ENCODE results near the gene CA6.
"Not testable (repeated sequence)": the region's sequence is repeated elsewhere in the genome, so short reads cannot be mapped to it uniquely, and the experiment has no call there.

The CA6 gene

GRCh38 chr1:8945568-8945967 lies at the start of gene CA6:
Gene CA6, plus strand, starts transcription at chr1:8945868. Its CDS starts 19 bp downstream, at chr1:8945887.
- DNase-seq = no peak

DNA sequence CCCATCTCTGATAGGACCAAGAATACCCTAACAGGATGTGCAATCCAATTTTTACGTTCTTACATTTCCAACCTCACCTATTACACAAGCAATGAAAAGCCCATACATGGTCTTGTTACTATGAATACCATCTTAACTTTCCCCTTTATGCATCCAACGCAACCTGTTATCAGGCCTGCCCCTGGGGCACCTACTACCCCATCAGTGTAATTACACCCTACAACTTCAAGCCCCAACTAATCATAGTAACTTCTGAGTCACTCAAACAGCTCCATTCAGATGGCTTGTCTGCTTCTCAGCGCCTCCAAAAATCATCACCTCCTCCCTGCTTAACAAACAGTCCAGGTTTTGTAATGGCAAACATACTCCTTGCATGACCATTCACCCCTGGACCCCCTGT lies 48.9 kb upstream of the CA6 start:
- not testable (repeated sequence) for DNase-seq

DNA sequence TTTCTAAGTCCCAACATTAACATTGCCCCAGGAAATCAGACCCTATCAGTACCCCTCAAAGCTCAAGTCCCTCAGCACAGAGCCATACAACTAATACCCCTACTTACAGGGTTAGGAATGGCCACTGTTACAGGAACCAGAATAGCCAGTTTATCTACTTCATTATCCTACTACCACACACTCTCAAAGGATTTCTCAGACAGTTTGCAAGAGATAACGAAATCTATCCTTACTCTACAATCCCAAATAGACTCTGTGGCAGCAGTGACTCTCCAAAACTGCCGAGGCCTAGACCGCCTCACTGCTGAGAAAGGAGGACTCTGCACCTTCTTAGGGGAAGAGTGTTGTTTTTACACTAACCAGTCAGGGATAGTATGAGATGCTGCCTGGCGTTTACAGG lies 48.2 kb upstream of the CA6 start:
- DNase-seq = not testable (repeated sequence)

GRCh38 chr1:8898418-8898817 lies 47.2 kb upstream of the CA6 start:
- not testable (repeated sequence) for DNase-seq

GRCh38 chr1:8899046-8899445 lies 46.6 kb upstream of the CA6 start:
- no peak for DNase-seq

GRCh38 chr1:8900684-8901083 lies 45.0 kb upstream of the CA6 start:
- DNase-seq = not testable (repeated sequence)

DNA sequence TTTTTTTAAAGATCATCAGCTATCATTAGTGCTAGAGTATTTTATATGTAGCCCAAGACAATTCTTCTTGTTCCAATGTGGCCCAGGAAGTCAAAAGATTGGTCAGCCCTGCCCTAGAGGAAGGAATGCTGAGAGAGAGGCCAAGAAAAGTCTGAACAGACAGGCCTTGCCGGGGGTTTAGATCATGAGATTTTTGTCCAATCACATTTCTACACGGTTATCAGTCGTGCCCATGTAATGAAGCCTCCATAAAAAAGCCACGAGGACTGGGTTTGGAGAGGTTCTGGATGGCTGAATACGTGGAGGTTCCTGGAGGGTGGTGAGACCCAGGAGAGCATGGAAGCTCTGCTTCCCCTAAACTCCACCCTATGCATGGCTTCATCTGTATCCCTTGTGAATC lies 42.9 kb upstream of the CA6 start:
- DNase-seq = no peak

DNA sequence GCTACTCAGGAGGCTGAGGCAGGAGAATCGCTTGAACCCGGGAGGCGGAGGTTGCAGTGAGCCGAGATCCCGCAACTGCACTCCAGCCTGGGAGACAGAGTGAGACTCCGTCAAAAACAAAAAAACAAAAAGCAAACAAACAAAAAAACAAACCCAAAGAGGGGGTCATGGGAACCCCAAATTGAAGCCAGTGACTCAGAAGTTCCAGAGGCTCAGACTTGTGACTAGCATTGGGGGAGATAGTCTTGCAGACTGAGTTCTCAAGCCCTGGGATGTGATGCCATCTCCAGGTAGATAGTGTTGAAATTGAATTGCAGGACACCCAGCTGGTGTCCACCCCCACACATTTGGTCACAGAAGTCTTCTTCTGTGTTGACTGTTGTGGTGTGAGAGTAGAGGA lies 42.3 kb upstream of the CA6 start:
- DNase-seq = no peak

- no peak for DNase-seq
These were observed 41.6 kb upstream of the CA6 start for GRCh38 chr1:8903908-8904650.

DNA sequence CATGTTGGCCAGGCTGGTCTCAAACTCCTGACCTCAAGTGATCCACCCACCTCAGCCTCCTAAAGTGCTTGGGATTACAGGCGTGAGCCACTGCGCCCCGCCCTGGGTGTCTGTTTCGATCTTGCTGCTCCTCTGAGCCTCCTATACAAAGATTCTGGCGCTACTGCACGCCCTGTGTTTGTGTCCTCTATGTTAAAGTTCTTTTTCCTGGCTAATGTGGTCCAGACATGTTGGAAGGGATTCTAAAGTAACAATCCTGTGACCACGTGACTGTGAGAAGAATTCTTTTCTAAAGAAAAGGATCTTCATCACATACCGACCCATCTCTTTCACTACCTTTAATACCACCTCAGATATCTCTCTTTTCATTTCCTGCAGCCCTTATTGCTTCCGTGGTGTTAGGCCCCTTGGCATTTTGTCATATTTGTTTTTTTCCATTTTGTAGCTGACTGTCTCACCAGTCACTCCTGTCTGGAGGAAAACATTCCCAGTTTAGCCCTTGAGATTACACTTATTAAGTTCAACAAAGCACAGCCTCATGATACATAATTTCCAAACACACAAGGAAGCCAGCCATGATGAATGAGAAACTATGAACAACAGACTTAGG lies 40.0 kb upstream of the CA6 start:
- no peak for DNase-seq

- no peak for DNase-seq
These were observed 37.1 kb upstream of the CA6 start for GRCh38 chr1:8908388-8909151.

GRCh38 chr1:8910331-8910730 lies 35.3 kb upstream of the CA6 start:
- no peak for DNase-seq

DNA sequence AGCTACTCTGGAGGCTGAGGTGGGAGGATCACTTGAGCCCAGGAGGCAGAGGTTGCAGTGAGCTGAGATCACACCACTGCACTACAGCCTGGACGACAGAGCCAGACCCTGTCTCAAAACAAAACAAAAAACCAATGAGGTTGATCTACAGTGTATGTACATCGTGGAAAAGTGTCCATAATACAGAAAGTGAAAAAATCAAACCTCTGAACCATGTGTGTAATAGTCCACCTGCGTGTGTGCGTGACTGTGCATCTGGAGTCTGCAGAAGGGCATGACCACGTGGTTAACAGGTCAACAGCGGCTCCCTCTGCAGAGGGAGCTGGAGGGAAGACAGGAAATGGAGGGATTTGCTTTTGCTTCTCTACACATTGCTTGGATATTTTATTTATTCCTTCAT lies 34.8 kb upstream of the CA6 start:
- no peak for DNase-seq

DNA sequence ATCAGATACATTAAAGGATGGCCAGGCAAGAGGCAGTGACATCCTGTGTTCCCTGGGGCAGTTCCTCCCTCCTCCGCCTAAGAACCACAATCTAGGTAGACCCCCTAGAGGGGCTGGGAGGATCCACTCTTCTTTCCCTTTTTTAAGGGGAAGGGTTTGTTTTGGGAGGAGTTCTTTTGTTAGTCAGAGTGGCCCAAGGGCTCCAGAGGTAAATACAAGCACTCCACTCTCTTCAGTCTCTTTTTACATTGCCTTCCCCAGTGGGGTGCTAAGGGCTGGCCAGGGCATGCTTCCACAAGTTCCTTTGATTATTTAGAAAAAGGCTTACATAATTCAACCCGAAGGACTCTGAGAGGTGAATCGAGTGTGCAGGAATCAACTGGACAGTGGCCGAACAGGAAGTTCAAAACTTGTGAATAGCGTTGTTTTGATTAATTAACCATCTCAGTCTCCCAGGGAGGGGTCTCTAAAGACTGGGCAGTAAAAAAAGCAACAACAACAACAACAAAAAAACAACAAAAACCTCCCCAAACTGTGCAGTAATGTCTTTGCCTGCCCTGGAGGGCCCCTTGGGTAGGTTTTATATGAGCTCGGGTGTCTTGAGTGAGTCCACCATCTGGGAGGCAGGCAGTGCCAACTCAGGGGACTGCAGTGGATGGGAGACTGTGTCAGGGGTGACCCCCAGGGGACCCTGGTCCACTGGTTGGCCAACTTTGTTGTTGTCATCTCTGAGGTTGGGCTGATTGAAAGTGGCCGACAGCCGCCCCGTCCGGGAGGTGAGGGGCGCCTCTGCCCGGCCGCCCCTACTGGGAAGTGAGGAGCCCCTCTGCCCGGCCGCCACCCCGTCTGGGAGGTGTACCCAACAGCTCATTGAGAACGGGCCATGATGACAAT lies 34.0 kb upstream of the CA6 start:
- no peak for DNase-seq

DNA sequence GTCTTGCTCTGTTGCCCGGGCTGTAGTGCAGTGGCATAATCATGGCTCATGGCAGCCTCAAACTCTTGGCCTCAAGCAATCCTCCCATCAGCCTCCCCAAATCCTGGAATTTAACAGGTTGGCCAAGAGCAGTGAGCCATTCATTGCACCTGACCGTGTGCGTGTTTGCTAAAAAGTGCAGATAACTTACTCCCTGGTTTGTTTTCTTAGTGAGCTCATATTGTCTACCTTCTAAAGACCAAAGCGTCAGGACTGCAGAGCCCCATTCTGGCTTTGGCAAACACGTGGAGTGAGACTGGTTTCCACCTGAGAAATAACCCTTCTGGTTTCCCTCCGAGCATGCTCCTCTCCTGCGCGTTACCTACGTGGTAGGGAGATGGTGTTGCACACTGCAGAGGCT lies 32.2 kb upstream of the CA6 start:
- DNase-seq = no peak

DNA sequence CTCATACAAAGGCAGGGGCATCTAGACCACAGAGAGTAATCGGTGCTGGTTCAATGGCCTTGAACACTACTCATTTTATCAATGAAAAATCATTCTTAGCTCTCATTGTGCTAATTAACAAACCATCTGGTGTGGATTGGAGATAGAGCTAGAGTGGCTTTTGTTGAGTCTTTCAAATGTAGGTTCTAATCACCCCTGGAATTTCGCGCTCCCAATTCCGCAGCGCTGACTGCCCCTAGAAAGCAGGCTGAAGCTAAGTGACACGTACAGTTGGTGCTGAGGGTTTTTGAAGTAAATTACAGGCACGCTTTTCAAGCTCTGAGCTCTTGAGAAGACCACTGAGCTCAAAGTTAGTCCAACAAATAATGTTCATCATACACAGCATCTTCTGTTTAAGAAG lies 31.2 kb upstream of the CA6 start:
- DNase-seq = no peak

- DNase-seq = no peak
These were observed 30.2 kb upstream of the CA6 start for GRCh38 chr1:8915446-8915845.

- DNase-seq = not testable (repeated sequence)
These were observed 28.1 kb upstream of the CA6 start for GRCh38 chr1:8917536-8917935.

- no peak for DNase-seq
These were observed 22.7 kb upstream of the CA6 start for GRCh38 chr1:8922962-8923361.

DNA sequence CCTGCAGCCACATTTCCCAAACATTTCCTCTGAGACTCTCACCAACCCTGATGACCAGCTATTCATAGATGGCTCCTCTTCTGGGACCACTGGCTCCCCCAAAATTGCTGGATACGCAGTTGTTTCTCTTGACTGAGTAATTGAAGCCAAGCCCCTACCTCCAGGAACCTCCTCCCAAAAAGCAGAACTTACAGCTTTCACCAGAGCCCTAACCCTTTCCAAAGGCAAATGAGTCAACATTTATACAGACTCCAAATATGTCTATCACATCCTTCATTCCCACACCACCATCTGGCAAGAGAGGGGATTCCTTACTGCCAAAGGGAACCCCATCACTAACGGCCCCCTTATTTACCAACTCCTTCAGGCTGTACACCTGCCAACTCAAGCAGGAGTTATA lies 20.3 kb upstream of the CA6 start:
- DNase-seq = no peak

- DNase-seq = no peak
These were observed 19.7 kb upstream of the CA6 start for GRCh38 chr1:8925960-8926359.

DNA sequence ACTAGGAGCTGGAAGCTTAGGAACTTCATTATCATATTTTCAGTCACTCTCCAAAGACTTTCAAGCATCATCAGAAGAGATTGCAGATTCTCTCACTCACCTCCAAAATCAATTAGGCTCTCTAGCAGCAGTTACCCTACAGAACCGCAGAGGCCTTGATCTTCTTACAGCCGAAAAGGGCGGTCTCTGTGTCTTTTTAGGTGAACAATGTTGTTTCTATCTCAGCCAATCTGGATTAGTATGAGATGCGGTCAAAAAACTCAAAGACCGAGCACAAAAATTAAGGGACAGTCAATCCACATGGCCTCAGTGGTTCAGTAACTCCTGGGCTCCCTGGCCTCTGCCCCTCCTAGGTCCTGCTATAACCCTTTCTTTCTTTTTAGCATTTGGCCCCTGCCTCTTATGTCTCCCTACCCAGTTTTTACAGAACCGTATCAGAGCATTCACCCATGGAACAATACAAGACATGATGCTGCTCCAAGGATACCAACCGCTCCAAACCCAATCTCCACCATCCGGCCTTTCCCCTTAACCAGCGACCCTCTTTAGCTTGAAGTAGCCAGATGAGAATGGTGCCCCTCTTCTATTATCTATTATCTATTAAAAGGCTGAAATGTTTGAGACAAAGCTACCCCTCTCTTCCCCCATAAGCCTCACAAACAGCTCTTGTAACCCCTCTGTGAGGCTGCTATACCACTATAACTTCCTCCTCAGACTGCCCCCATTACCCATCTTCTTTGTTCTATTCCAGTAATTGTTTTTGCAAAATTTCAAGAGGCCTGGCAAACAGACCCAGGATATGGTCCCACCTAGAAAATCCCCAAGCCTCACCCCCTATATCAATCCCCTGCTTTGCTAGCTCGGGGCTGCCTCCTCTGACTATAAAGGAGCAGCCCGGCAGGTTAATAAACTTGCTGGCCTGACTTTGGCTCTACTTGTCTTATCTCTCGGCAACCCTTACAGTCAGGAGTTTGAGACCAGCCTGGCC lies 18.7 kb upstream of the CA6 start:
- DNase-seq = no peak
